Posterior vena cava (tissue), 2 donors: ENCODE measurements around the gene PMPCA. TPM values are rescaled to one million over a fixed set of nuclear protein-coding genes. Genes with fewer than 3 reads are reported as not detected.

Experiments used
- DNase-seq: peaks from one replicate; pipeline ENCODE4 v3.0.0-alpha.2; 2020; ENCODE audit warnings: low spot score
- intact Hi-C, 2 donors: fragments of 100-400 bp; cut with DNase I; formaldehyde crosslinking; loops; one replicate each; pipeline versions ENCODE4 v1.14.1 to v1.14.2; 2022 to 2023
- total RNA-seq, 2 donors: library from RNA; stranded (reverse); fragmentation: NEBNext Ultra II Directional; extraction: Animal tissue kit (Norgen Biotek cat#: 25700); gene quantifications; one replicate each; pipeline ENCODE4 v1.2.1, GENCODE V29; 2021
- donor health status: DM: yes; HTN: yes; CAD: no.
- donor health status: DM: yes; HTN: yes; CAD: no.

PMPCA gene
- total RNA-seq, 2 donors from 2014 or later, result 30.8 to 31.2 TPM

- DNase-seq, result no peak
- intact Hi-C loops, result no loop called here
Measured at GRCh38 chr9:136429683-136430491, 19.4 kb downstream of the PMPCA start.

DNA sequence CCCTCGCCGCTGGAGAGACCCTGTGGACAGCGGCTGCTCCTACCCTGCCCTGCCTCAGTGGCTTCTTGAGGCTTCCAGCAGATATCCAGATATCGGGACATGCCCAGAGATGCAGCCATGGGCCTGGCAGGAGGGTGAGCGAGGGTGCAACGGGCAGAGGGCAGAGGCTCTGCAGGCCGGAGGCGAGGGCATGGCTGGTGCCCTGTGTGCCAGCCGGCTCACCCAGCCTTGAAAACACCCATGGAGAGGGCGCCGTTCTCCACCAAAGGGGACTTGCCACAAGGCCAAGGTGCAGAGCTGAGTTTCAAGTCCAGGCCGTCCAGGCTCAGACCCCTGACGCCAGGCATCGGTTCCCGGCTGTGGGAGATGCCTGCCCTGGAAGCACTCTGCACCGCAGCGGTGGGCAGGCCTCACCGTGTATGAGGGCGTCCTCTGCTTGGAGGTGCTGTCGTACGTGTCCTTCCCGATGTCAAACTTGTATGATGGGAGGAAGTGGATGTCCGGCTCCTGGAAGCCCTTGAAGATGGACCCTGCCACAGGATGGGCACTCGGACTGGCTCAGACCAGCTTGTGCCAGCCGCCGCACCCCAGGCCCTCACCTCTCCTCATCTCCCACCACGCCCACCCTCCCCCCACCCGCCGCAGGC, 20.3 kb downstream of the PMPCA start:
- intact Hi-C loops, result no loop called here
- no peak for DNase-seq

DNA sequence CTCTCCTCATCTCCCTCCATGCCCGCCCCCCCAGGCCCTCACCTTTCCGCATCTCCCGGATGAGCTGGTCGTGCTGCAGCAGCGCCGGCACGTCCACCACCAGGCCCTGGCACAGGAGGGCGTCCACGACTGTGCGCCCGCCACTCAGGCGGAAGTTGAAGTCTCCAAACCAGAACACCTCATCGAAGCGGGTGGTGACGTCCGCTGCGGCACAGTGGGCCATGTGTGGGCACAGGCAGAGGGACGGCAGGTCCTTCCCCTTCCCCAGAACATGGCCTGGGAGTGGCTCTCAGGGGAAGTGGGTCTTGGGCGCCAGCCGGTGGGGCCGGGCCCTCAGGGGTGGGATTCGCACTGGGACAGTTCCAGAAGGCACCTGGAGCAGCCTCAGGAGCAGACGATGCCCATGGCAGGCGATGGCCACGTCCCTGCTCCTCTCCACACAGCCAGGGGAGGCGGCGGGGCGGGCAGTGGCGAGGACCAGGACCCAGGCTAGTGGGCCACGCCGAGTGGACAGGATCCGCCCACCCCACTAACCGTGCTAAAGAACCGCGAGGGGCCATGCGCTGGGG, 21.4 kb downstream of the PMPCA start:
- intact Hi-C loops, result no loop called here
- DNase-seq, result no peak

DNA sequence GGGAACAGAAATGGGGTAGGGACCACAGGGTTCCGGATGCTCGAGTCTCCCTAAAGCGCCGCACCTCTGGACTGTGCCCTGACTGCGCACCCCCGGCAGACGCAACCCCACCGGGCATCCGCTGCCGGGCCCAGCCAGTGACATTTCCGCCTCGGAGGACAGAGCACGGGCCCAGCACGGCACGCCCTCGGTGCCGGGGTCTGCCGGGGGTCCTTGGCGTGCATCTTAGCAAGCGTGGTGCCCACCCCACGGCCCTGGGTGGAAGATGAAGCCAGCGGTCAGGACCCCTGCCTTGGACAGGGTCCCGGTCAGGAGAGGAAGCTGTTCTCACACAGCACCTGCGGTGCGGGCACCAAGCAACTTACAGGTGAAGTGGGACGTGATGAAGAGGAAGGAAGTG, 22.1 kb downstream of the PMPCA start:
- DNase-seq, result no peak
- intact Hi-C loops, result no loop called here

- DNase-seq, result no peak
- intact Hi-C loops, result loop anchor here in 1 of 2 donors (1.0 kb wide), 1 partner anchor 14 kb away; no protein-coding TSS in a partner anchor
Measured at GRCh38 chr9:136433043-136433715, 22.7 kb downstream of the PMPCA start.

DNA sequence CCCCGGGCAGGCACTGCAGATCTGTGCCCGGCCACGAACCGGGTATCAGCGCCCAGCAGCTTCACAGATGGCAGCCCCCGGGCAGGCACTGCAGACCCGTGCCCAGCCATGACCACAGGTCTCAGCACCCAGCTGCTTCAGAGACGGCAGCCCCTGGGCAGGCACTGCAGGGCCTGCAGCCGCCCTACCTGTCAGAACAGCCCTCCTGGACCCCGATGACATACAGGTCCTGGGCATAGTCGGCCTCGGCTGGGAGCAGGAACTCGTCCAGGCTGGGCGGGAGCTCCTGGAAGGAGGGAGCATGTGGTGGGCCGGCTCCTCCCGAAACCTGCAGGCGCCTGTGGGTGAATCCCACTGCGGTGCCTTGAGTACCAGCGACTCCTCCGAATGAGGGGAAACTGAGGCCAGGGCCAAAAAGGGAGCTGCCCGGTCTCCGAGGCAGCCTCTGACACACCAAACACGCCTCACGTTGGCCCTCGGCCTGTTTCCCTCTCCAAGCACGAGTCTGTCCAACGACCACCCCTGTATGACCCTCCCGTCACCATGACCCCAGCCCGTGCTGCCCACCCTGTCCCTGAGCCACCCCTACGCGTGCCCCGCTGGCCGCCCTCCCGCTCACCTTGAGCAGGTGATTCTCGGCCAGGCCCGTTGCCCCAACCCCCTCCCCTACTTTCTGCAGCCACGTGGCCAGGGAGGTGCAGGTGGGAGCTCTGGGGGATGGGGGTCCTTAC, 23.6 kb downstream of the PMPCA start:
- no peak for DNase-seq
- intact Hi-C loops, result loop anchor here in 1 of 2 donors (1.0 kb wide), 1 partner anchor 13 kb away; no protein-coding TSS in a partner anchor

- no peak for DNase-seq
- intact Hi-C loops, result no loop called here
Measured at GRCh38 chr9:136434580-136435169, 24.2 kb downstream of the PMPCA start.

GRCh38 chr9:136436055-136436634, 25.7 kb downstream of the PMPCA start:
- intact Hi-C loops, result no loop called here
- DNase-seq, result no peak

GRCh38 chr9:136437430-136437829, 27.0 kb downstream of the PMPCA start:
- intact Hi-C loops, result no loop called here
- no peak for DNase-seq

DNA sequence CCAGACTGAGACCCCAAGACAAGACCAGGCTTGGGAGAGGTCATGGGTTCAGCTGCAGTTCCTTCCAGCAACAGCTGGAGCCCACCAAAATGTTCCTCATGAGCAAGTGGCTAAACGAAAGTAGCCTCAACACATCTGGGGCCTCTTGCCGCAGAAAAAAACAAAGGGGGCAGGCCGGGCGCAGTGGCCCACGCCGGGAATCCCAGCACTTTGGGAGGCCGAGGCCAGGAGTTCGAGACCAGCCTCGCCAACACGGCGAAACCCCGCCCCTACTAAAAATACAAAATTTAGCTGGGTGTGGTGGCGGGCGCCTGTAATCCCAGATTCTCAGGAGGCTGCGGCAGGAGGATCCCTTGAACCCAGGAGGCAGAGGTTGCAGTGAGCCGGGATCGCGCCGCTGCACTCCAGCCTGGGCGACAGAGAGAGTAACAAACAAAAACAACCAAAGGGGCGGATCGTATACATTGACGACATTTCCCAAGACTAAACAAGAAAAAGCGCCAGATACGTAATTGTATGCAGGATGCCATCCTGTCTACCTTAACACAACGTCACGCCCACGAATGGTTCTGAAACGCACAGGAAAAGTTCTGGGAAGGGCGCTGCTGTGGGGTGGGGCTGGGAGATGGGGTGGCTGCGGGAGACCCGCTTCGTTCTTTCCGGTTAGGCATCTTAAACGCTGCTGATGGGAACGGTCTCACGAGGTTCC, 27.5 kb downstream of the PMPCA start:
- intact Hi-C loops, result no loop called here

DNA sequence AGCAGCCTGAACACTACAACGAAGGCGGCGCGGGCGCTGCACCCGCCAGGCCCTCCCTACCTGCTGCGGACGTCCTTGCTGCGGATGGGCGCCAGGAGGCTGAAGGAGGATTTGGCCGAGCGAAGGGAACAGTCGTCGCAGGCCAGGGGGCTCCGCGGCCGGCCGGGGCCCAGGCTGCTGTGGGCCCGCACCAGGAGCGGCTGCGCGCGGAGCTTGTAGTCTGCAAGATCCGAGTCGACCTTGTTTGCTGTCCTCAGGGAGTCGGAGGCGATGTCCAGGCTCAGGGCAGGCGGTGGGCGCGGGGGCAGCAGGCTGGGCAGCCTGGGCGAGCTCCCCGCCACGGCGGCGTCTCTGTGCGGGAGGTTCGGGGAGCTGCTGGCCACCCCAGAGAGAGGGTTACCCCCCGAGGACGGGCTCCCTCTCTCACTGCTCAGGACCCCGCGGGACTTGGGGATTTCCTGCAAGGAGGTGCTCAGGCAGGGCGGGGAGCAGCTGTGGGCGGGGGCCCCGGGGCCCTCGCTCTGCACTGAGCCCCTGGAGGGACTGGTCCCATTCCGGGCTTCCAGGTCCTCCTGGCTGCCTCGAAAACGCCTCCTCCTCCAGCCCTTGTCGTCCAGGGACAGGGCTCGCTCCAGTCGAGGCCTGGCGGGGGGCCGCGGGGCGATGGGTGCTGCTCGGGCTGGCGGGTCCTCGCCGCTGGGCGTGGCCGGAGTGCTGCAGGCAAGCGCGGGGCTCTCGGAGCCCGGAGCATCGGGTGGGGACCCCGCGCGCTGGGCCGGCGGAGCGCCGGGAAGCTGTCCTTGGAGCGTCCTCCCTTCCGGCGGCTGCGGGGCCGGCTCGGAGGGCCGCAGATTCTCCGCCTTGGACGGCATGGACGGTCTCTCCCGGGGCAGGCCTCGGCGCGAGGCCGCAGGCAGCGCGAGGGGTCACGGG, 28.4 kb downstream of the PMPCA start:
- intact Hi-C loops, result no loop called here
- DNase-seq, result no peak

More for the DNA sequence above, 27.5 kb downstream of the PMPCA start:
- DNase-seq, result no peak

- intact Hi-C loops, result no loop called here
- DNase-seq, result peak; percentile 92
Measured at GRCh38 chr9:136439481-136440408, 29.3 kb downstream of the PMPCA start, which contains the start of gene INPP5E. TSS of gene INPP5E (minus strand) at chr9:136439845. CDS start at chr9:136439419, 426 bp downstream.

DNA sequence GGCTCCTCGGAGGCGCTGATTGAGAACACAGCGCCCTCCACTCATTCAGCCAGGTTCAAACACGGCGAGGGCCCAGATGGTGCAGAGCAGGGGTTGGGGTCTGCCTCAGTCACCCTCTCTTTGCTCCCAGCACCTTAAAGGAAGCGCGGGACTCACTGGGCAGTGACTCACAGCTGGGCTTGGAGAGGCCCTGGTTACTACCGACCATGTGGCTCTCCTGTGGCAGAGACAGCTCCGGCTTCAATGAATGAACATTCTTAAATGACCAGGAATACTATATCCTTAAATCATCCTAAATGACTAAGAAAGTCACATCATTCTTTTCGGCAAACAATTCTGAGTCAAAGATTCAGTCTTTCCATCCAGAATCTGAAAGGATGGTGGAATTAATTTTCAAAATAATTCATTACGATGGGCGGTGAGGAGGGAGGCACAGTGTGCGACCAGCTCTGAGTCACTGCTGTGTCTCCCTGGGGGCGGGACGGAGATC, 30.8 kb downstream of the PMPCA start:
- DNase-seq, result no peak
- intact Hi-C loops, result no loop called here

DNA sequence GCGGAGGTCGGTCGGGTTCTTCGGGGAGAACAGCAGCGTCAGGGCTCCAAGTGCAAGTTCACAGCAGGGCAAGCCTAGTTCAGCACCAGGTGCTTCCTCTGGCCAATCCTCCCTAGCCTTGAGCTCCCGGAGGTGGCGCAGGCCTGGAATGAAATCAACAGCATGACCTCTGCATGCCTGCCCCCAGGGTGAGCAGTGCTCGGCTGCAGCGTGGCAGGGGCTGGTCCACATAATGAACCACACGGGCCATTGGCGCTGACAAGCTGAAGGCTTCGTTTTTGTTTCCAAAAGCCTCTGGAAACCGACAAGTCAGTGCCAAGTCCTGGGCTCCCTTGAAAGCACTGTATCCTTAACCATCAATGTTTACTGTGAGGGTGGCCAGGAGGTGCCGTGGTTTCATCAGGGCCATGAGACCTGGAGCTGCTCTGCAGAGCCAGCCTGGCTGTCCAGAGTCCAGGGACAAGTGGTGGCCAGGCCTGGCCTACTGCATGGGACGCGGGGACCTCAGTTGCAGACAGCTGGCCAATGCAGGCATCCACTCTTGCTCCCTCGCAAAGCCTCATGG, 31.3 kb downstream of the PMPCA start:
- intact Hi-C loops, result loop anchor here in 1 of 2 donors (1.0 kb wide), 1 partner anchor 27 kb away; no protein-coding TSS in a partner anchor
- DNase-seq, result no peak

DNA sequence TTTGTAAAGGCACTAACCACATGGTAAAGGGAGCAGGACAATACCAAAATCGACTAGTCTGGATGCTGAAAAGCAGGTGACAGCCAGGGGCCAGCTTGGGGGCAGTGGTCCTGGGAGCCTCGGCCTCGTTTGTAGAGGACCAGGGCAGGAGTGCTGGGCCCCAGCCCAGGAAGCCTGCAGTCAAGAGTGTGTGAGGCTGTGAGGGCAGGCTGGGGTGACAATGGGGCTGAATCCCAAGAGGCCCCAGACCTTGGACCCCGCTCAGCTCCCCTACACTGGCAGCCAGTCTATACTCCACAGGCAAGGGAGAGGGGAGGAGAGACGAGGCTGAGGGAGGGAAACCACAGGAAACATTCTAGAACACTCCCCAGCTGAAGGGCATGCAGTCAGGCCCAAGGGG, 31.8 kb downstream of the PMPCA start:
- intact Hi-C loops, result loop anchor here in 1 of 2 donors (1.0 kb wide), 1 partner anchor 28 kb away; no protein-coding TSS in a partner anchor
- DNase-seq, result no peak
